Measurements from ENCODE around the gene FBXW4. TPM values are rescaled to one million over a fixed set of nuclear protein-coding genes. Genes with fewer than 3 reads are reported as not detected.

The FBXW4 gene
- polyA plus RNA-seq, 1 donor (not counting 4 experiments of a cell fraction or from before 2014, with no cell fraction given): 22.3 TPM

GRCh38 chr10:101619983-101620382 is 75.0 kb downstream of the FBXW4 start:
- Histone ChIP-seq H3K9ac (ENCODE audit: control insufficient read depth, extremely low read depth, insufficient read depth, low read length) (no peak overlapping the region), H3K36me3 (ENCODE audit: control insufficient read depth in 2 of 2, extremely low read depth in 1 of 2, insufficient read depth in 2 of 2, low read length in 2 of 2) (peaks cover 0 to 13% of the 10 kb centered on the region in 2 experiments), H2AFZ (ENCODE audit: control insufficient read depth, low read length) (no peak overlapping the region), H3K4me1 (ENCODE audit: control insufficient read depth, extremely low read depth, insufficient read depth, low read length) (peaks cover 5% of the 10 kb centered on the region), H3K79me2 (ENCODE audit: control insufficient read depth, insufficient read depth, low read length) (no peaks in the 10 kb centered on the region), H4K20me1 (ENCODE audit: control insufficient read depth, extremely low read depth, insufficient read depth, low read length) (no peaks in the 10 kb centered on the region), H3K4me3 (ENCODE audit: control insufficient read depth in 2 of 3, extremely low read depth in 1 of 3, insufficient read depth in 2 of 3, low read depth in 1 of 3, low read length in 3 of 3) (no peak overlapping the region), H3K4me2 (ENCODE audit: control insufficient read depth, extremely low read depth, insufficient read depth, low read depth, low read length) (no peak overlapping the region), H3K9me1 (ENCODE audit: control insufficient read depth, extremely low read depth, insufficient read depth, low read length) (no peaks in the 10 kb centered on the region), H3K9me3 (ENCODE audit: control insufficient read depth, low read depth, low read length) (no peaks in the 10 kb centered on the region), H3K27me3 (ENCODE audit: control insufficient read depth, extremely low read depth, insufficient read depth, low read length) (no peaks in the 10 kb centered on the region), H3K27ac (ENCODE audit: control insufficient read depth, insufficient read depth, low read length) (no peak overlapping the region)
- dilution Hi-C loops (cut with MboI; ENCODE audit: extremely low pct_ligation_motif_present, low sequenced_read_pairs): no loop called here
- TF ChIP-seq EZH2 (IDR thresholded peaks at IDR 0.05; ENCODE audit: low read length): no peak
- TF ChIP-seq, protein P1, sequence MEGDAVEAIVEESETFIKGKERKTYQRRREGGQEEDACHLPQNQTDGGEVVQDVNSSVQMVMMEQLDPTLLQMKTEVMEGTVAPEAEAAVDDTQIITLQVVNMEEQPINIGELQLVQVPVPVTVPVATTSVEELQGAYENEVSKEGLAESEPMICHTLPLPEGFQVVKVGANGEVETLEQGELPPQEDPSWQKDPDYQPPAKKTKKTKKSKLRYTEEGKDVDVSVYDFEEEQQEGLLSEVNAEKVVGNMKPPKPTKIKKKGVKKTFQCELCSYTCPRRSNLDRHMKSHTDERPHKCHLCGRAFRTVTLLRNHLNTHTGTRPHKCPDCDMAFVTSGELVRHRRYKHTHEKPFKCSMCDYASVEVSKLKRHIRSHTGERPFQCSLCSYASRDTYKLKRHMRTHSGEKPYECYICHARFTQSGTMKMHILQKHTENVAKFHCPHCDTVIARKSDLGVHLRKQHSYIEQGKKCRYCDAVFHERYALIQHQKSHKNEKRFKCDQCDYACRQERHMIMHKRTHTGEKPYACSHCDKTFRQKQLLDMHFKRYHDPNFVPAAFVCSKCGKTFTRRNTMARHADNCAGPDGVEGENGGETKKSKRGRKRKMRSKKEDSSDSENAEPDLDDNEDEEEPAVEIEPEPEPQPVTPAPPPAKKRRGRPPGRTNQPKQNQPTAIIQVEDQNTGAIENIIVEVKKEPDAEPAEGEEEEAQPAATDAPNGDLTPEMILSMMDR (optimal IDR thresholded peaks at IDR 0.05 in 1 of 3, IDR thresholded peaks at IDR 0.05 in 1 of 3, conservative IDR thresholded peaks at IDR 0.05 in 1 of 3; ENCODE audit: extremely low read depth in 1 of 3, insufficient read depth in 2 of 3, low read length in 3 of 3): no peak
- FAIRE-seq (no peak), DNase-seq (ENCODE audit: low read depth, low spot score) (no peak)

DNA sequence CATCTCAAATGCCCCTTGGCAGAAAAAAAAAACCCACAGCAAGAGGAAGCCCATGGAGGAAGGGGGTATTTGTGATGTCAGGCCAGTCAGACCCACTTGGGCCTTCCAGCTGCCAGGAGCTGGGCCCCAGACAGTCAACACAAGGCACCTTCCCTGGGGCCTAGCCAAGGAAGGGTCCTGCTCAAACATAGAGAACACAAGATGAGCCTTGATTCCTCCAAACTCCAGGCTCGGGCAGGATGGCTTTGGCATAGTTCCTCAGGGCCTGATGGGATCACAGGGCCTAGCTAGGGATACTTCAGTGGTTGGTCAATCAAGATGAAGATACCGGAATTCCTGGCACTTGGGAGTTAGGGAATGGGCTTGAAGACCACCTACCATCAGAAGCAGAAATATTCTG is 76.1 kb downstream of the FBXW4 start:
- dilution Hi-C loops (cut with MboI; ENCODE audit: extremely low pct_ligation_motif_present, low sequenced_read_pairs): no loop called here
- Histone ChIP-seq H3K4me1 (ENCODE audit: control insufficient read depth, extremely low read depth, insufficient read depth, low read length) (no peaks in the 10 kb centered on the region), H3K79me2 (ENCODE audit: control insufficient read depth, insufficient read depth, low read length) (no peaks in the 10 kb centered on the region), H3K4me3 (ENCODE audit: control insufficient read depth in 2 of 3, extremely low read depth in 1 of 3, insufficient read depth in 2 of 3, low read depth in 1 of 3, low read length in 3 of 3) (no peak overlapping the region), H3K9ac (ENCODE audit: control insufficient read depth, extremely low read depth, insufficient read depth, low read length) (no peak overlapping the region), H3K4me2 (ENCODE audit: control insufficient read depth, extremely low read depth, insufficient read depth, low read depth, low read length) (no peak overlapping the region), H2AFZ (ENCODE audit: control insufficient read depth, low read length) (no peak overlapping the region), H3K27me3 (ENCODE audit: control insufficient read depth, extremely low read depth, insufficient read depth, low read length) (no peaks in the 10 kb centered on the region), H3K9me1 (ENCODE audit: control insufficient read depth, extremely low read depth, insufficient read depth, low read length) (no peaks in the 10 kb centered on the region), H3K9me3 (ENCODE audit: control insufficient read depth, low read depth, low read length) (no peaks in the 10 kb centered on the region), H3K27ac (ENCODE audit: control insufficient read depth, insufficient read depth, low read length) (no peak overlapping the region), H3K36me3 (ENCODE audit: control insufficient read depth in 2 of 2, extremely low read depth in 1 of 2, insufficient read depth in 2 of 2, low read length in 2 of 2) (peaks cover 0 to 9% of the 10 kb centered on the region in 2 experiments), H4K20me1 (ENCODE audit: control insufficient read depth, extremely low read depth, insufficient read depth, low read length) (no peaks in the 10 kb centered on the region)
- DNase-seq (ENCODE audit: low read depth, low spot score) (no peak), FAIRE-seq (no peak)
- TF ChIP-seq, protein P1 (optimal IDR thresholded peaks at IDR 0.05 in 1 of 3, IDR thresholded peaks at IDR 0.05 in 1 of 3, conservative IDR thresholded peaks at IDR 0.05 in 1 of 3; ENCODE audit: extremely low read depth in 1 of 3, insufficient read depth in 2 of 3, low read length in 3 of 3): no peak
- no peak for TF ChIP-seq EZH2 (IDR thresholded peaks at IDR 0.05; ENCODE audit: low read length)
